Panc1 (cell line): ENCODE data around the gene ATF7. TPM values are rescaled to one million over a fixed set of nuclear protein-coding genes. Genes with fewer than 3 reads are reported as not detected.
"Not testable (repeated sequence)": the region's sequence is repeated elsewhere in the genome, so short reads cannot be mapped to it uniquely, and the experiment has no call there.

Source experiments
- ATAC-seq: fragments of 200-7000 bp; cut with Tn5 transposase; 2 replicates; pipeline ENCODE4 v1.9.1; 2020; ENCODE audit warnings: mild to moderate bottlenecking, moderate library complexity
- BruUV-seq: library from RNA; stranded (reverse); fragments of 400-500 nt; replicated peaks from 2 replicates; lab custom pipeline; 2021; lab: Mats Ljungman, UMichigan
- CTCF ChIA-PET: fragments of 300-600 bp; sonication (Branson Sonifier 250); formaldehyde crosslinking; loops from one replicate; lab custom pipeline; 2022; ENCODE audit warnings: antibody characterized with exemption; lab: Charles Lee
- POLR2A ChIA-PET: fragments of 300-600 bp; sonication (Branson Sonifier 250); formaldehyde crosslinking; loops from one replicate; lab custom pipeline; 2022; ENCODE audit warnings: antibody characterized with exemption; lab: Charles Lee
- DNase-seq: peaks from one replicate; pipeline ENCODE4 v3.0.0-alpha.2; 2010; ENCODE audit warnings: low read depth, low spot score
- H3K27ac ChIP-seq: 2 replicates; pipeline ENCODE4 v1.5.1; 2011; ENCODE audit warnings: mild to moderate bottlenecking, low read length, inconsistent platforms
- H3K27me3 ChIP-seq: fragments of 200-500 bp; sonication (Bioruptor generic); 2 replicates; pipeline ENCODE4 v1.6.0; 2014; ENCODE audit warnings: low read length, inconsistent platforms; ENCODE audit not compliant: control insufficient read depth, insufficient read depth
- H3K36me3 ChIP-seq: fragments of 200-500 bp; sonication (Bioruptor generic); 2 replicates; pipeline ENCODE4 v1.5.1; 2014; ENCODE audit warnings: inconsistent platforms, mild to moderate bottlenecking, low read length, moderate library complexity; ENCODE audit not compliant: control insufficient read depth, insufficient read depth
- H3K4me1 ChIP-seq: 2 replicates; pipeline ENCODE4 v1.5.1; 2011; ENCODE audit warnings: inconsistent platforms, mild to moderate bottlenecking, low read length, moderate library complexity; ENCODE audit not compliant: control insufficient read depth, insufficient read depth
- H3K4me3 ChIP-seq, 2 experiments: 2 replicates each; pipeline ENCODE4 v1.5.1; 2011 to 2012; ENCODE audit warnings: low read depth in 2 of 2, low read length in 2 of 2, mild to moderate bottlenecking in 2 of 2, inconsistent platforms in 1 of 2, moderate library complexity in 1 of 2
- H3K9me3 ChIP-seq: fragments of 200-500 bp; sonication (Bioruptor generic); 2 replicates; pipeline ENCODE4 v1.5.1; 2014; ENCODE audit warnings: low read depth, mild to moderate bottlenecking, inconsistent platforms, low read length, moderate library complexity; ENCODE audit not compliant: control insufficient read depth, insufficient read depth
- CTCF ChIP-seq: fragments of 450-650 bp; IDR thresholded peaks from 2 replicates; pipeline ENCODE4 v1.5.1; 2017; ENCODE audit warnings: mild to moderate bottlenecking
- POLR2AphosphoS5 ChIP-seq: IDR thresholded peaks from 2 replicates; pipeline ENCODE4 v1.6.1; 2012; ENCODE audit warnings: mild to moderate bottlenecking, low read depth, low read length, moderate library complexity
- TCF7L2 ChIP-seq: IDR thresholded peaks from 2 replicates; pipeline ENCODE4 v1.6.1; 2011; ENCODE audit warnings: mild to moderate bottlenecking, low read depth, low read length, inconsistent platforms
- in situ Hi-C: cut with HindIII; loops from 2 replicates; pipeline ENCODE4 v1.10.0; 2016; ENCODE audit warnings: low sequenced_read_pairs, low pct_unique_long_range_greater_than_20kb
- intact Hi-C: fragments of 100-400 bp; cut with micrococcal nuclease; formaldehyde crosslinking; loops from one replicate; pipeline ENCODE4 v1.10.0; 2022; ENCODE audit not compliant: unreplicated experiment
- total RNA-seq: library from RNA; stranded (reverse); gene quantifications from one replicate; pipeline ENCODE4 v1.2.1, GENCODE V29; 2021; ENCODE audit not compliant: unreplicated experiment

Gene ATF7
- total RNA-seq, 1 experiment from 2014 or later = 29.5 TPM

DNA sequence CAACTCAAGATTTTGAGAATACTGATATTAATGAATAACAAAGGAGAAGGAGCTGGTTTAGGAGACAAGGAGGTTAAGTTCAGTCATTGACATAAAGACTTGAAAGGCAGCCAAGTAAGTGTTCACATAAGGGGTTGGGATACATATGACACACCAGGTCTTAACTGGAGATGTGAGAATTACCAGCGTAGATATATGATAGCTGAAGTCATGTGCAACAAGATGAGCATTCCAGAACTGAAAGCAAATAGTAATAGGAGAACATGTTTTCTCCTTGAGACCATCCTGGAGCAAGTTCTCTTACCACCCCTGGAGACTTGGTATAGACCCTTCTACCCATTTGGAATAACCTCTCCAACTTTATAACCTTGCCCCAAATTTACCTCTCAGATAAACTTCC lies 75.6 kb downstream of the ATF7 start:
- POLR2A ChIA-PET = no interaction called here
- Histone ChIP-seq H3K36me3 (peaks cover 6% of the 10 kb centered on the region; the same call in 1 of the 2 replicates), H3K27me3 (no peaks in the 10 kb centered on the region), H3K9me3 (no peaks in the 10 kb centered on the region), H3K4me1 (no peaks in the 10 kb centered on the region), H3K4me3 (no peak overlapping the region), H3K27ac (no peak overlapping the region)
- CTCF ChIA-PET = no interaction called here
- DNase-seq (no peak), ATAC-seq (no peak)
- TF ChIP-seq POLR2AphosphoS5 = no peak
- no peak for TF ChIP-seq CTCF
- no peak for TF ChIP-seq TCF7L2
- in situ Hi-C loops = no loop called here
- no TSS peak for BruUV-seq
- intact Hi-C loops = no loop called here

DNA sequence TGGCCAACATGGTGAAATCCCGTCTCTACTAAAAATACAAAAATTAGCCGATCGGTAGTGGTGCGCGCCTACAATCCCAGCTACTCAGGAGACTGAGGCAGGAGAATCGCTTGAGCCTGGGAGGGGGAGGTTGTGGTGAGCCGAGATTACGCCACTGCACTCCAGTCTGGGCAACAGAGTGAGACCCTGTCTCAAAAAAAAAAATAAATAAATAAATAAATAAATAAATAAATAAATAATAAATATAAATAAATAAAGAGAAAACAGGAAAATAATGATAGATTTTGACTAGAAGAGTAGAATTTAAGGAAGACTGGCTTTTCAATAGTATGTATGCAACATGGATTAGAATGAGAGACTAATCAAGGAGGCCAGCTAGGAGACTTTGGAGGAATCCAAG lies 76.1 kb downstream of the ATF7 start:
- intact Hi-C loops = not testable (repeated sequence)

DNA sequence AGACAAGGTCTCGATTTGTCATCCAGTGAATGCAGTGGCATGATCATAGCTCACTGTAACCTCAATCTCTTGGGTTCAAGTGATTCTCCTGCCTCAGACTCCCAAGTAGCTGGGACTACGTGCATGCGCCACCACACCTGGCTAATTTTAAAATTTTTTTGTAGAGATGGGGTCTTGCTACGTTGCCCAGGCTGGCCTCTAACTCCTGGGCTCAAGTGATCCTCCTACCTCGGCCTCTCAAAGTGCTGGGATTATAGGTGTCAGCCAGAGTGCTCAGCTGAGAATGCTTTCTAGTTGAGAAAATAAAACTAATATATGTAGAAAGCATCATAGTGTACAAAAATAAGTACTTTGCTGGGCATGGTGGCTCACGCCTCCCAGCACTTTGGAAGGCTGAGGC lies 77.8 kb downstream of the ATF7 start:
- CTCF ChIA-PET = interaction anchor here (0.6 kb wide), 1 partner anchor 12 kb away, joined by 3 read pairs; no protein-coding TSS in a partner anchor
- H3K27me3 ChIP-seq, in situ Hi-C loops, BruUV-seq, H3K27ac ChIP-seq, H3K36me3 ChIP-seq, ATAC-seq, POLR2A ChIA-PET, H3K9me3 ChIP-seq, H3K4me3 ChIP-seq, DNase-seq, H3K4me1 ChIP-seq: not testable (repeated sequence)
- intact Hi-C loops = loop anchor here (5.0 kb wide), 1 partner anchor 129 kb away; the partner anchor contains the start of gene ATP5MC2

More for the DNA sequence above, 76.1 kb downstream of the ATF7 start:
- DNase-seq, ATAC-seq, POLR2A ChIA-PET, H3K4me1 ChIP-seq, H3K27me3 ChIP-seq, H3K36me3 ChIP-seq, in situ Hi-C loops, H3K27ac ChIP-seq, H3K4me3 ChIP-seq, BruUV-seq, CTCF ChIA-PET, H3K9me3 ChIP-seq: not testable (repeated sequence)

- no peak overlapping the region for H3K4me3 ChIP-seq
- peaks cover 6% of the 10 kb centered on the region for H3K4me1 ChIP-seq
- no peaks in the 10 kb centered on the region for H3K27me3 ChIP-seq
- peak; percentile 91 for TF ChIP-seq CTCF
- TF ChIP-seq TCF7L2 = no peak
- peak overlapping the region; percentile 56 for H3K27ac ChIP-seq
- in situ Hi-C loops (no loop called here), intact Hi-C loops (no loop called here)
- ChIA-PET CTCF (interaction anchor here (0.6 to 1.7 kb wide), 9 partner anchors 8 to 208 kb away, joined by 3 to 9 read pairs (median 5); partner anchors contain the start of gene ATP5MC2), POLR2A (interaction anchor here (0.7 to 0.9 kb wide), 2 partner anchors 132 to 164 kb away, joined by 3 to 4 read pairs; partner anchors contain the start of gene ATP5MC2)
- ATAC-seq = peak; percentile 93
- no peaks in the 10 kb centered on the region for H3K9me3 ChIP-seq
- BruUV-seq = no TSS peak
- DNase-seq = peak; percentile 64
- peaks cover 9% of the 10 kb centered on the region; the same call in 1 of the 2 replicates for H3K36me3 ChIP-seq
Measured at GRCh38 chr12:53543539-53543938, 82.6 kb downstream of the ATF7 start.
